HCT116 (cell line): ENCODE measurements around the gene CCDC9B. TPM values are rescaled to one million over a fixed set of nuclear protein-coding genes. Genes with fewer than 3 reads are reported as not detected.

Experiments
- ATAC-seq: fragments of 200-7000 bp; cut with Tn5 transposase; 2 replicates; pipeline ENCODE4 v1.9.1; 2020; ENCODE audit warnings: mild to moderate bottlenecking, moderate library complexity
- BruUV-seq: library from RNA; stranded (reverse); fragments of 400-500 nt; replicated peaks from 2 replicates; lab custom pipeline; 2021; lab: Mats Ljungman, UMichigan
- CTCF ChIA-PET: fragments of 300-600 bp; sonication (Branson Sonifier 250); formaldehyde crosslinking; loops from one replicate; lab custom pipeline; 2021; ENCODE audit warnings: antibody characterized with exemption; lab: Charles Lee
- POLR2A ChIA-PET: fragments of 300-600, 350-600 bp; sonication (Branson Sonifier 250); formaldehyde crosslinking; loops from one replicate; lab custom pipeline; 2021; ENCODE audit warnings: antibody characterized with exemption; lab: Charles Lee
- RAD21 ChIA-PET, 2 experiments: fragments of 300-600 bp; sonication (Branson Sonifier 250); formaldehyde crosslinking; loops; one replicate each; lab custom pipeline; 2023; ENCODE audit warnings: low total read pairs in 2 of 2; ENCODE audit not compliant: uncharacterized antibody in 2 of 2, unreplicated experiment in 2 of 2, low non-redundant PET in 1 of 2; lab: Charles Lee
- DNase-seq: peaks from one replicate; pipeline ENCODE4 v3.0.0-alpha.2; 2010; ENCODE audit warnings: low read depth, low spot score
- H2AFZ ChIP-seq: fragments of 200-600 bp; shearing (Covaris generic), sonication (generic); 2 replicates; pipeline ENCODE4 v1.6.1; 2017; ENCODE audit warnings: low read depth, mixed run types, mixed read lengths, antibody characterized with exemption, low read length; ENCODE audit not compliant: poor library complexity, severe bottlenecking
- H3K27ac ChIP-seq: 2 replicates; pipeline ENCODE4 v1.5.1; 2012; ENCODE audit warnings: low read depth, low read length
- H3K27me3 ChIP-seq: fragments of 200-600 bp; sonication (generic); 2 replicates; pipeline ENCODE4 v1.6.1; 2016; ENCODE audit warnings: mixed run types, low read length, mixed read lengths; ENCODE audit not compliant: insufficient read depth
- H3K36me3 ChIP-seq, 2 experiments: fragments of 200-500 bp in 1 of 2; fragments of 200-600 bp in 1 of 2; sonication (Bioruptor generic) in 1 of 2; sonication (generic) in 1 of 2; 2 replicates each; pipeline versions ENCODE4 v1.5.1 to v1.6.1; 2014 to 2016; ENCODE audit warnings: low read length in 2 of 2, inconsistent platforms in 1 of 2, mixed read lengths in 1 of 2, mixed run types in 1 of 2; ENCODE audit not compliant: insufficient read depth in 2 of 2, control insufficient read depth in 1 of 2
- H3K4me1 ChIP-seq, 2 experiments: fragments of 200-600 bp in 1 of 2; sonication (generic) in 1 of 2; 2 replicates each; pipeline versions ENCODE4 v1.5.1 to v1.6.1; 2012 to 2017; ENCODE audit warnings: low read length in 2 of 2, inconsistent platforms in 1 of 2, mild to moderate bottlenecking in 1 of 2, mixed read lengths in 1 of 2, mixed run types in 1 of 2, moderate library complexity in 1 of 2; ENCODE audit not compliant: insufficient read depth in 2 of 2, control insufficient read depth in 1 of 2
- H3K4me2 ChIP-seq: fragments of 200-600 bp; sonication (generic); 2 replicates; pipeline ENCODE4 v1.6.1; 2017; ENCODE audit warnings: mixed run types, low read length, mixed read lengths
- H3K4me3 ChIP-seq, 2 experiments: fragments of 200-600 bp in 1 of 2; sonication (generic) in 1 of 2; replicated peaks in 1 of 2; 2 replicates each; pipeline ENCODE4 v1.5.1; 2011 to 2016; ENCODE audit warnings: low read length in 2 of 2, control low read depth in 1 of 2, low read depth in 1 of 2, mild to moderate bottlenecking in 1 of 2, mixed read lengths in 1 of 2, mixed run types in 1 of 2
- H3K79me2 ChIP-seq: fragments of 200-600 bp; sonication (generic); 2 replicates; pipeline ENCODE4 v1.6.1; 2017; ENCODE audit warnings: mild to moderate bottlenecking, mixed run types, low read length, moderate library complexity, mixed read lengths; ENCODE audit not compliant: insufficient read depth
- H3K9ac ChIP-seq: fragments of 200-600 bp; sonication (generic); 2 replicates; pipeline ENCODE4 v1.6.1; 2016; ENCODE audit warnings: low read length, mixed read lengths
- H3K9me2 ChIP-seq: fragments of 200-600 bp; sonication (generic), shearing (Covaris generic); 2 replicates; pipeline ENCODE4 v1.6.1; 2017; ENCODE audit warnings: mixed run types, mild to moderate bottlenecking, moderate library complexity; ENCODE audit not compliant: insufficient read depth
- H3K9me3 ChIP-seq, 2 experiments: fragments of 200-500 bp in 1 of 2; fragments of 200-600 bp in 1 of 2; sonication (Bioruptor generic) in 1 of 2; sonication (generic) in 1 of 2; 2 replicates each; pipeline ENCODE4 v1.6.1; 2014 to 2017; ENCODE audit warnings: low read length in 2 of 2, mixed read lengths in 2 of 2, inconsistent platforms in 1 of 2, low read depth in 1 of 2, mild to moderate bottlenecking in 1 of 2, mixed run types in 1 of 2, moderate library complexity in 1 of 2; ENCODE audit not compliant: control insufficient read depth in 1 of 2, insufficient read depth in 1 of 2
- H4K20me1 ChIP-seq: fragments of 200-600 bp; sonication (generic), shearing (Covaris generic); 2 replicates; pipeline ENCODE4 v1.6.1; 2017; ENCODE audit warnings: mixed run types, mild to moderate bottlenecking, moderate library complexity; ENCODE audit not compliant: insufficient read depth
- ATF3 ChIP-seq: IDR thresholded peaks from 2 replicates; pipeline ENCODE4 v1.6.1; 2012
- CBX3 ChIP-seq: IDR thresholded peaks from 2 replicates; pipeline ENCODE4 v1.6.1; 2012; ENCODE audit warnings: low read depth
- CEBPB ChIP-seq: IDR thresholded peaks from 2 replicates; pipeline ENCODE4 v1.6.1; 2012; ENCODE audit warnings: low read depth
- CTCF ChIP-seq, 3 experiments: fragments of 200-600 bp in 1 of 3; sonication (generic) in 1 of 3; IDR thresholded peaks in 2 of 3; conservative IDR thresholded peaks in 1 of 3; 2 replicates each; pipeline ENCODE4 v1.5.1; 2012 to 2017; ENCODE audit warnings: low read depth in 2 of 3, low read length in 2 of 3, antibody characterized with exemption in 1 of 3, borderline replicate concordance in 1 of 3, control low read depth in 1 of 3, mild to moderate bottlenecking in 1 of 3, mixed read lengths in 1 of 3, mixed run types in 1 of 3, moderate library complexity in 1 of 3; ENCODE audit not compliant: insufficient read depth in 1 of 3
- EGR1 ChIP-seq: IDR thresholded peaks from 2 replicates; pipeline ENCODE4 v1.6.1; 2012; ENCODE audit warnings: low read depth
- ELF1 ChIP-seq: IDR thresholded peaks from 2 replicates; pipeline ENCODE4 v1.6.1; 2012; ENCODE audit warnings: low read depth, borderline replicate concordance
- EZH2 ChIP-seq: fragments of 200-600 bp; sonication (generic); IDR thresholded peaks from 2 replicates; pipeline ENCODE4 v1.6.1; 2017; ENCODE audit warnings: antibody characterized with exemption, mixed run types
- EZH2phosphoT487 ChIP-seq: fragments of 200-600 bp; IDR thresholded peaks from 2 replicates; pipeline ENCODE4 v1.6.1; 2018; ENCODE audit warnings: antibody characterized with exemption, borderline replicate concordance
- FOSL1 ChIP-seq: IDR thresholded peaks from 2 replicates; pipeline ENCODE4 v1.6.1; 2012; ENCODE audit warnings: low read depth
- JUND ChIP-seq: IDR thresholded peaks from 2 replicates; pipeline ENCODE4 v1.6.1; 2012
- MAX ChIP-seq: IDR thresholded peaks from 2 replicates; pipeline ENCODE4 v1.6.1; 2012
- POLR2AphosphoS5 ChIP-seq: IDR thresholded peaks from 2 replicates; pipeline ENCODE4 v1.6.1; 2011; ENCODE audit warnings: mild to moderate bottlenecking, low read depth, low read length, moderate library complexity
- RAD21 ChIP-seq: IDR thresholded peaks from 2 replicates; pipeline ENCODE4 v1.6.1; 2012; ENCODE audit warnings: low read depth, mild to moderate bottlenecking
- REST ChIP-seq: IDR thresholded peaks from 2 replicates; pipeline ENCODE4 v1.6.1; 2012; ENCODE audit warnings: low read depth
- SIN3A ChIP-seq: IDR thresholded peaks from 2 replicates; pipeline ENCODE4 v1.6.1; 2012; ENCODE audit warnings: low read depth
- SRF ChIP-seq: IDR thresholded peaks from 2 replicates; pipeline ENCODE4 v1.6.1; 2012; ENCODE audit warnings: low read depth
- TCF7L2 ChIP-seq: IDR thresholded peaks from 2 replicates; pipeline ENCODE4 v1.7.0; 2011; ENCODE audit warnings: borderline replicate concordance, inconsistent platforms; ENCODE audit not compliant: insufficient read depth, insufficient read length; ENCODE audit errors: extremely low read depth
- YY1 ChIP-seq: IDR thresholded peaks from 2 replicates; pipeline ENCODE4 v1.6.1; 2011; ENCODE audit warnings: low read length, low read depth, moderate library complexity, mild to moderate bottlenecking; ENCODE audit not compliant: insufficient replicate concordance; ENCODE audit errors: extremely low read depth
- ZNF274 ChIP-seq: fragments of 200-500 bp; sonication (Bioruptor generic); IDR thresholded peaks from 2 replicates; pipeline ENCODE4 v1.6.1; 2014; ENCODE audit warnings: mild to moderate bottlenecking, low read depth, low read length, inconsistent platforms
- intact Hi-C: fragments of 100-400 bp; cut with micrococcal nuclease; formaldehyde crosslinking; loops from 2 replicates; pipeline ENCODE4 v1.10.0; 2022
- total RNA-seq: library from RNA; stranded (reverse); gene quantifications from one replicate; pipeline ENCODE4 v1.2.1, GENCODE V29; 2021; ENCODE audit not compliant: unreplicated experiment
- TF ChIP-seq, protein P1 (sequence below): IDR thresholded peaks from 2 replicates; pipeline ENCODE4 v1.6.1; 2011; ENCODE audit warnings: mild to moderate bottlenecking, low read length, moderate library complexity; ENCODE audit not compliant: insufficient replicate concordance; ENCODE audit errors: extremely low read depth

Gene CCDC9B
- total RNA-seq, 1 experiment from 2014 or later: 15.6 TPM

- intact Hi-C loops: no loop called here
- Histone ChIP-seq H3K27ac (no peak overlapping the region), H3K36me3 (no peaks in the 10 kb centered on the region), H3K4me3 (no peak overlapping the region), H3K27me3 (no peaks in the 10 kb centered on the region), H3K9me2 (no peaks in the 10 kb centered on the region), H4K20me1 (no peaks in the 10 kb centered on the region), H2AFZ (no peak overlapping the region), H3K9ac (no peak overlapping the region), H3K4me1 (peaks cover 12 to 21% of the 10 kb centered on the region in 2 experiments; a peak in 3 of 4 replicates), H3K9me3 (no peaks in the 10 kb centered on the region), H3K79me2 (no peaks in the 10 kb centered on the region), H3K4me2 (no peak overlapping the region)
- CTCF ChIA-PET: interaction anchor here (0.9 kb wide), 1 partner anchor 19 kb away, joined by 3 read pairs; the partner anchor contains the start of gene KNSTRN
- DNase-seq (no peak), ATAC-seq (no peak)
- no TSS peak for BruUV-seq
- TF ChIP-seq SIN3A: no peak
- no peak for TF ChIP-seq ELF1
- no peak for TF ChIP-seq JUND
- no peak for TF ChIP-seq CEBPB
- no peak for TF ChIP-seq EGR1
- no peak for TF ChIP-seq MAX
- no peak for TF ChIP-seq EZH2
- TF ChIP-seq FOSL1: no peak
- TF ChIP-seq ATF3: no peak
- no peak for TF ChIP-seq SRF
- no peak for TF ChIP-seq EZH2phosphoT487
- no peak for TF ChIP-seq RAD21
- no peak for TF ChIP-seq ZNF274
- TF ChIP-seq, protein P1, sequence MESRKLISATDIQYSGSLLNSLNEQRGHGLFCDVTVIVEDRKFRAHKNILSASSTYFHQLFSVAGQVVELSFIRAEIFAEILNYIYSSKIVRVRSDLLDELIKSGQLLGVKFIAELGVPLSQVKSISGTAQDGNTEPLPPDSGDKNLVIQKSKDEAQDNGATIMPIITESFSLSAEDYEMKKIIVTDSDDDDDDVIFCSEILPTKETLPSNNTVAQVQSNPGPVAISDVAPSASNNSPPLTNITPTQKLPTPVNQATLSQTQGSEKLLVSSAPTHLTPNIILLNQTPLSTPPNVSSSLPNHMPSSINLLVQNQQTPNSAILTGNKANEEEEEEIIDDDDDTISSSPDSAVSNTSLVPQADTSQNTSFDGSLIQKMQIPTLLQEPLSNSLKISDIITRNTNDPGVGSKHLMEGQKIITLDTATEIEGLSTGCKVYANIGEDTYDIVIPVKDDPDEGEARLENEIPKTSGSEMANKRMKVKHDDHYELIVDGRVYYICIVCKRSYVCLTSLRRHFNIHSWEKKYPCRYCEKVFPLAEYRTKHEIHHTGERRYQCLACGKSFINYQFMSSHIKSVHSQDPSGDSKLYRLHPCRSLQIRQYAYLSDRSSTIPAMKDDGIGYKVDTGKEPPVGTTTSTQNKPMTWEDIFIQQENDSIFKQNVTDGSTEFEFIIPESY: no peak
- TF ChIP-seq REST: no peak
- TF ChIP-seq CBX3: no peak
- TF ChIP-seq POLR2AphosphoS5: no peak
- TF ChIP-seq CTCF (IDR thresholded peaks at IDR 0.05 in 2 of 3, conservative IDR thresholded peaks at IDR 0.05 in 1 of 3; ENCODE audit: borderline replicate concordance in 1 of 3, insufficient read depth in 1 of 3, low read depth in 2 of 3, low read length in 2 of 3): no peak
- no peak for TF ChIP-seq YY1
- TF ChIP-seq TCF7L2: no peak
- RAD21 ChIA-PET: no interaction called here
- POLR2A ChIA-PET: no interaction called here
Observed at GRCh38 chr15:40363611-40364010, 22.9 kb upstream of the CCDC9B start.
